OCI-LY3 (cell line): Measurements from ENCODE around the gene CEBPG.

Experiments used
- CTCF ChIP-seq: fragments of 200-600, 300-600 bp; sonication (generic); IDR thresholded peaks from 2 replicates; pipeline ENCODE4 v1.5.1; 2014; ENCODE audit warnings: antibody characterized with exemption, low read length, low read depth
- EZH2phosphoT487 ChIP-seq: fragments of 200-600 bp; shearing (Covaris generic); IDR thresholded peaks from 2 replicates; pipeline ENCODE4 v1.6.1; 2018; ENCODE audit warnings: antibody characterized with exemption, mixed run types, low read depth

GRCh38 chr19:33394006-33394722 lies 20.7 kb downstream of the CEBPG start:
- no peak for TF ChIP-seq CTCF
- TF ChIP-seq EZH2phosphoT487 = no peak
